AG04449 (cell line): ENCODE measurements around the gene OR10Z1.

Experiments
- CTCF ChIA-PET: fragments of 350-600 bp; formaldehyde crosslinking; extraction: SDS; loops from one replicate; lab custom pipeline; 2021; ENCODE audit warnings: antibody characterized with exemption; lab: Yijun Ruan, JAX
- POLR2A ChIA-PET: fragments of 400-600, 350-600 bp; formaldehyde crosslinking; extraction: SDS; loops from one replicate; lab custom pipeline; 2020; ENCODE audit warnings: antibody characterized with exemption, inconsistent platforms; lab: Yijun Ruan, JAX
- DNase-seq: peaks from one replicate; pipeline ENCODE4 v3.0.0-alpha.2; 2010; ENCODE audit warnings: low read depth, low spot score
- H3K4me3 ChIP-seq: 2 replicates; pipeline ENCODE4 v1.5.1; 2011; ENCODE audit warnings: low read depth, mild to moderate bottlenecking, control low read depth, low read length
- CTCF ChIP-seq: IDR thresholded peaks from one replicate; pipeline ENCODE4 v1.5.1; 2011; ENCODE audit warnings: mild to moderate bottlenecking, moderate library complexity, low read length, control low read depth, inconsistent platforms; ENCODE audit not compliant: insufficient read depth; ENCODE audit errors: missing control alignments

The OR10Z1 gene

GRCh38 chr1:158604968-158605367 is at the start of gene OR10Z1:
Gene OR10Z1, plus strand, starts transcription at chr1:158605268. Its CDS starts 1,171 bp downstream, at chr1:158606439.
- ChIA-PET CTCF (no interaction called here), POLR2A (no interaction called here)
- DNase-seq = no peak
- H3K4me3 ChIP-seq = no peak within 1 kb of the TSS
- no peak for TF ChIP-seq CTCF

- DNase-seq = no peak
- ChIA-PET POLR2A (no interaction called here), CTCF (no interaction called here)
- no peak for TF ChIP-seq CTCF
- H3K4me3 ChIP-seq = no peak overlapping the region
Observed at GRCh38 chr1:158559696-158560095, 45.4 kb upstream of the OR10Z1 start.

- no peak for DNase-seq
- no peak overlapping the region for H3K4me3 ChIP-seq
- CTCF ChIA-PET = no interaction called here
- POLR2A ChIA-PET = no interaction called here
- no peak for TF ChIP-seq CTCF
Observed at GRCh38 chr1:158563853-158564252, 41.2 kb upstream of the OR10Z1 start.

GRCh38 chr1:158564608-158565007 is 40.5 kb upstream of the OR10Z1 start:
- DNase-seq = no peak
- H3K4me3 ChIP-seq = no peak overlapping the region

GRCh38 chr1:158570480-158570879 is 34.6 kb upstream of the OR10Z1 start, which contains the start of gene OR6P1:
Gene OR6P1, minus strand, starts transcription at chr1:158570580. Its CDS starts 6,976 bp downstream, at chr1:158563604.
- no peak for TF ChIP-seq CTCF

More at GRCh38 chr1:158564608-158565007, 40.5 kb upstream of the OR10Z1 start:
- ChIA-PET CTCF (no interaction called here), POLR2A (no interaction called here)
- TF ChIP-seq CTCF = no peak

GRCh38 chr1:158572226-158572625 is 32.8 kb upstream of the OR10Z1 start:
- no peak overlapping the region for H3K4me3 ChIP-seq
- CTCF ChIA-PET = no interaction called here
- no peak for DNase-seq
- no peak for TF ChIP-seq CTCF
- POLR2A ChIA-PET = no interaction called here

More at GRCh38 chr1:158570480-158570879, 34.6 kb upstream of the OR10Z1 start, which contains the start of gene OR6P1:
- H3K4me3 ChIP-seq = no peak within 1 kb of the TSS
- ChIA-PET CTCF (no interaction called here), POLR2A (no interaction called here)
- DNase-seq = no peak
